Stimulated activated naive B cell treated with anti-CD40 and anti-IgM and Interleukin-4, amounts not matched to agents 10 μg/mL and 1 μg/mL and 100 μg/mL, for 72 hours (primary cell): Measurements from ENCODE around the gene USP36.
A peak's percentile ranks its signal among the peaks of the same experiment; 100 is the strongest.

ENCODE experiments used
- ATAC-seq, 2 donors: fragments of 150-1000 bp; cut with Tn5 transposase; replicated peaks; 2 replicates each; pipeline ENCODE4 v1.10.0; 2021; ENCODE audit warnings: moderate library complexity in 1 of 2
- DNase-seq: peaks from one replicate; pipeline ENCODE4 v3.0.0; 2021
- H3K27ac Mint-ChIP-seq: one replicate; pipeline ENCODE4 v1.8.0; 2022; ENCODE audit warnings: mild to moderate bottlenecking, mixed read lengths
- H3K27me3 Mint-ChIP-seq, 2 donors: one replicate each; pipeline ENCODE4 v1.8.0; 2022; ENCODE audit warnings: mixed read lengths in 2 of 2
- H3K36me3 Mint-ChIP-seq, 2 donors: one replicate each; pipeline ENCODE4 v1.8.0; 2022; ENCODE audit warnings: mixed read lengths in 2 of 2, mild to moderate bottlenecking in 1 of 2
- H3K4me1 Mint-ChIP-seq, 2 donors: one replicate each; pipeline ENCODE4 v1.8.0; 2022; ENCODE audit warnings: mixed read lengths in 2 of 2, mild to moderate bottlenecking in 1 of 2
- H3K4me3 Mint-ChIP-seq, 2 donors: one replicate each; pipeline ENCODE4 v1.8.0; 2022; ENCODE audit warnings: mild to moderate bottlenecking in 2 of 2, mixed read lengths in 2 of 2, moderate library complexity in 1 of 2
- H3K9me3 Mint-ChIP-seq, 2 donors: one replicate each; pipeline ENCODE4 v1.8.0; 2022; ENCODE audit warnings: mixed read lengths in 2 of 2, mild to moderate bottlenecking in 1 of 2

Gene USP36

DNA sequence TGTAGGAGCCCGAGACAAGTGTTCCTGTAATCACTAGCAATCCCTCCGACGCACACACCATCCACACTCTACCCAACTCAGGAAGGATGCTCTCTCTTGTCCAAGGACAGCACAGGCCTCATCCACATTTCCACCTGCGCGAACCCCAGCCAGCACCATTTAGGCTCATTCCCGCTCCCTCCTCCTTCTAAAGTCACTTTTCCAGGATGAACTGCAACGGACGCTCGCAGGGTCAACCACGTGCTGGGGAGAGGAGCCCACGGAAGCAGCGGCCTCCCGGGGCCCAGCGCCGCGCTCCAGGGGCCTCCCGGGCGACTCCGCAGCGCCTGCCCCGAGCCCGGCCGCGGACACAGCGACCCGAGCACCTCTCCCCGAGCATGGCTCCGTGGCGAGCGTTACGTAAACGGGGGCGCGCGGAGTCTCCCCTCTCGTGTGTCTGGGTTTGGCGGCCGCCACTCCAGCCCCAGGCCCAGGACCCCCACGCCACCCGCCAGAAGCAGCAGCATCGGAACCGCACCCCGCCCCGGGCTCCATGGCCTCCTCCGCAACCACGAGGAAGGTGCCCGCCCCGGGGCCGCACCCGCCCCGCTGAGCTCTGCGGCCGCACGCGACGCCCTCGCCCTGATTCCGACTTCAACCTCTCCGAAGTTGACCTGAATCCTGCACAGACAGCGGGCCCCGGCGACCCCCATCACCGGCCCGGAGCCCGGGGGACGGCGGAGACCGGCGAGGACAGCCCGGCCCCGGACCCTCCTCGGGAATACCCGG is 668 bp downstream of the USP36 start:
- Mint-ChIP-seq H3K27ac (peak overlapping the region; percentile 98), H3K4me3 (peak overlapping the region; percentile 90), H3K9me3 (no peaks in the 10 kb centered on the region), H3K36me3 (peaks cover 19 to 28% of the 10 kb centered on the region in 2 donors), H3K27me3 (no peaks in the 10 kb centered on the region), H3K4me1 (peaks cover 32 to 54% of the 10 kb centered on the region in 2 donors)
- ATAC-seq (peak; percentile 35 to 39), DNase-seq (peak; percentile 55)

DNA sequence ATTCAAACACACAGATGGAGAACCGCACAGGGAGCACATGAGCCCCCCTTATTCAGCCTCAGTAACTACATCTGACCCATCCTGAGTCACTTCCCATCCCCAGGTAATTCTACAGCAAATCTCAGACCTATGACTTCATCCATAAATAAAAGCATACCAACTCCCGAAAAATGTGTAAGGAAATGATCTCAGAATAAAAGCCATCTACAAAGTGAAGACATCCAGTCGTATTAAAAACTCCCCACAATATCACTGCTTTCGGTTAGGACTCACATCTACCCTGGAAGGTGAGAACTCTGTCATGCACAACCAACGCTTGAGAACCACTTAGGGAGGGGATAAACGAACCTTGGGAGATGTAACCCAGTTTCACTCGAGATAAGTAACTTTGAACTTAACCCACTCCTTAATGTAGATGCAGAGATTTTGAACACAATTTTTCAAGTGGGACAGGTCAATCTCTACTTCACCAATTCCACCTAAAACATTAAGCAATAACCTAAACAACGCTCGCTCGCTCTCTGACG is 1.3 kb downstream of the USP36 start:
- DNase-seq: no peak
- Mint-ChIP-seq H3K9me3 (no peaks in the 10 kb centered on the region), H3K4me1 (peaks cover 31 to 49% of the 10 kb centered on the region in 2 donors), H3K36me3 (peaks cover 19 to 28% of the 10 kb centered on the region in 2 donors), H3K27ac (peak overlapping the region; percentile 98), H3K27me3 (no peaks in the 10 kb centered on the region), H3K4me3 (peak overlapping the region; percentile 90)
- no peak for ATAC-seq

DNA sequence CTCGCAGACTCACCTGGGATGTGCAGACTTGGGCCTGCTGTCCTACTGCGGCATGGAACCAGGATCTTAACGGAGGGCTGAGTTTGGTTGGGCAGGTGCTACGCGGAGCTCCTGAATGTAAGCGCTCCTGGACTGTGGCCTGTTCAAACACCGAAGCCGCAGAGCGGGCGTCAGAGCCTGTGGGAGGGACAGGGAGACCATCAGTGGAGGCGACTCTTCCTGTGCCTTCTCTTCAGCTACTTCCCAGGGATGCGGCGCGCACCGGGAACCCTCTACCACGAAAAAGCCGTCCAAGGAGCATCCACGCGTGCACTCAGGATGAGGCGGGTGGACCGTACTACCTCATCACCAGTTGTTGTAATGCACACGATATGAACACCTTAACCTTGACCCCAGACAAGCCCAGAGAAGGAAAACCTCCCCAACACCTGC is 2.0 kb downstream of the USP36 start:
- H3K27ac Mint-ChIP-seq: peak overlapping the region; percentile 59

DNA sequence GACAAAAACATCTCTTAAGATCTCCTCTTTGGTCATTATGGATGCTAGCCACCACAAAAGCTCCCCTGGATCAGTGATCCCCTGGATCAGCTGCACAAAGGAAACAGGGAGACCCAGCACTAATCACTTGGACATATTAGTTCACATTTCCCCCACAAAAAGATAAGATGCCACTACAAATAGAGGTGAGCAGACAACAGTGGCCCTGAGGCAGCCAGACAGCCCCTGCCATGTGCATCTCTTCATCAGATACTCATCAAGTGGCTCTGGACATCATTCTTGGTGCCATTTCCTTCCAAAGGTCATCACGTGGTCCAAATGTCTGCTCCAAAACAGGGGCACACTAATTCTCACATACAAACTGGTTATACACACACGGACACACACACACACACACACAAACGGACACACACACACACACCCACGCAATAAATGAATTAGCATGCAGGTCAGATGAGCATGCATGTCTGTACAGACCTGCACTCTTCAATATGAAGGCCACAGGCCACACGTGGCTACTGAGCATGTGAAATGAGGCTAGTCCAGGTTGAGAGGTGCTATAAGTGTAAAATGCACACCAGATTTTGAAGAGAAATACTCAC is 4.1 kb downstream of the USP36 start:
- Mint-ChIP-seq H3K27ac (no peak overlapping the region), H3K4me1 (peaks cover 26 to 30% of the 10 kb centered on the region in 2 donors), H3K4me3 (no peak overlapping the region), H3K36me3 (peaks cover 37 to 45% of the 10 kb centered on the region in 2 donors), H3K27me3 (no peaks in the 10 kb centered on the region), H3K9me3 (no peaks in the 10 kb centered on the region)
- ATAC-seq (no peak), DNase-seq (no peak)

More for the DNA sequence above, 2.0 kb downstream of the USP36 start:
- H3K9me3 Mint-ChIP-seq: no peaks in the 10 kb centered on the region
- H3K4me3 Mint-ChIP-seq: peak overlapping the region; percentile 90
- peaks cover 28 to 42% of the 10 kb centered on the region in 2 donors for H3K4me1 Mint-ChIP-seq
- no peaks in the 10 kb centered on the region for H3K27me3 Mint-ChIP-seq
- ATAC-seq (no peak), DNase-seq (no peak)
- peaks cover 20 to 28% of the 10 kb centered on the region in 2 donors for H3K36me3 Mint-ChIP-seq

GRCh38 chr17:78834571-78834970 is 6.0 kb downstream of the USP36 start:
- no peak overlapping the region for H3K4me3 Mint-ChIP-seq
- ATAC-seq: no peak
- peaks cover 21% of the 10 kb centered on the region in 2 donors for H3K4me1 Mint-ChIP-seq
- DNase-seq: no peak
- H3K27me3 Mint-ChIP-seq: no peaks in the 10 kb centered on the region
- H3K36me3 Mint-ChIP-seq: peaks cover 48 to 53% of the 10 kb centered on the region in 2 donors
- H3K9me3 Mint-ChIP-seq: no peaks in the 10 kb centered on the region
- no peak overlapping the region for H3K27ac Mint-ChIP-seq

GRCh38 chr17:78832541-78832810 is 8.1 kb downstream of the USP36 start:
- H3K4me3 Mint-ChIP-seq: no peak overlapping the region
- H3K27me3 Mint-ChIP-seq: no peaks in the 10 kb centered on the region
- H3K9me3 Mint-ChIP-seq: no peaks in the 10 kb centered on the region
- H3K36me3 Mint-ChIP-seq: peaks cover 52 to 60% of the 10 kb centered on the region in 2 donors
- peaks cover 10 to 11% of the 10 kb centered on the region in 2 donors for H3K4me1 Mint-ChIP-seq
- no peak overlapping the region for H3K27ac Mint-ChIP-seq
- no peak for ATAC-seq
- no peak for DNase-seq

GRCh38 chr17:78831688-78832540 is 8.7 kb downstream of the USP36 start:
- Mint-ChIP-seq H3K4me3 (no peak overlapping the region), H3K36me3 (peaks cover 51 to 63% of the 10 kb centered on the region in 2 donors), H3K27ac (no peak overlapping the region), H3K4me1 (peaks cover 10 to 14% of the 10 kb centered on the region in 2 donors), H3K9me3 (no peaks in the 10 kb centered on the region), H3K27me3 (no peaks in the 10 kb centered on the region)
- no peak for DNase-seq
- ATAC-seq: no peak

- no peak for ATAC-seq
- H3K4me1 Mint-ChIP-seq: peaks cover 5 to 15% of the 10 kb centered on the region in 2 donors
- peaks cover 59 to 65% of the 10 kb centered on the region in 2 donors for H3K36me3 Mint-ChIP-seq
- no peak for DNase-seq
- H3K27me3 Mint-ChIP-seq: no peaks in the 10 kb centered on the region
- H3K4me3 Mint-ChIP-seq: no peak overlapping the region
- H3K9me3 Mint-ChIP-seq: no peaks in the 10 kb centered on the region
- H3K27ac Mint-ChIP-seq: no peak overlapping the region
These were observed 11.1 kb downstream of the USP36 start for GRCh38 chr17:78829477-78829876.

- Mint-ChIP-seq H3K27ac (peak overlapping the region; percentile 43), H3K9me3 (no peaks in the 10 kb centered on the region), H3K27me3 (no peaks in the 10 kb centered on the region), H3K4me3 (no peak overlapping the region), H3K4me1 (peaks cover 7 to 15% of the 10 kb centered on the region in 2 donors), H3K36me3 (peaks cover 63 to 71% of the 10 kb centered on the region in 2 donors)
- DNase-seq: no peak
- no peak for ATAC-seq
These were observed 12.0 kb downstream of the USP36 start for GRCh38 chr17:78828470-78829185.

GRCh38 chr17:78826836-78827509 is 13.6 kb downstream of the USP36 start:
- peak in 1 of 2 donors; percentile 47 for ATAC-seq
- Mint-ChIP-seq H3K4me1 (peaks cover 5 to 15% of the 10 kb centered on the region in 2 donors), H3K4me3 (no peak overlapping the region), H3K9me3 (no peaks in the 10 kb centered on the region), H3K27me3 (no peaks in the 10 kb centered on the region), H3K36me3 (peaks cover 64 to 72% of the 10 kb centered on the region in 2 donors), H3K27ac (peak overlapping the region; percentile 7)
- no peak for DNase-seq

- Mint-ChIP-seq H3K9me3 (no peaks in the 10 kb centered on the region), H3K27me3 (no peaks in the 10 kb centered on the region), H3K27ac (no peak overlapping the region), H3K4me1 (peaks cover 5 to 15% of the 10 kb centered on the region in 2 donors), H3K4me3 (no peak overlapping the region), H3K36me3 (peaks cover 63 to 76% of the 10 kb centered on the region in 2 donors)
- no peak for DNase-seq
- ATAC-seq: no peak
These were observed 14.2 kb downstream of the USP36 start for GRCh38 chr17:78826421-78826820.

DNA sequence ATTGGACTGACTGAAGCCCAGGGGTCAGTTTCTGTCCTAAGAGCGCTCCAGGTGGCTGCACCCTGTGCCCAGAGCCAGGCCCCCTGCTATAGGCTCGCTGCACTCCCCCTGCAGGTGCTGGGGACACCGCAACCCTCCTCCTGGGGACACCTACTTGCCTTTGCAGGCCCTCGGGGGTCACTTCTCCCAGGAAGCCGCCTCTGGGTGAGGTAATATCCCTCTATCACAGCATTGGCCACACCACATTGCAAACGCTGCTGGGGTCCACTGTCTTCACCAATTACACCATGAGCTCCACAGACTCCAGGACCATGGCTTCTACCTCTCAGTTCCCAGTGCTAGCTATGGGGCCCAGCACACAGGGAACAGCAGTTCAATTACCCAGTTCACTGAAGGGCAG is 14.9 kb downstream of the USP36 start:
- no peak for DNase-seq
- Mint-ChIP-seq H3K27ac (no peak overlapping the region), H3K9me3 (no peaks in the 10 kb centered on the region), H3K4me1 (peaks cover 6 to 15% of the 10 kb centered on the region in 2 donors), H3K4me3 (no peak overlapping the region), H3K36me3 (peaks cover 65 to 81% of the 10 kb centered on the region in 2 donors), H3K27me3 (no peaks in the 10 kb centered on the region)
- no peak for ATAC-seq

DNA sequence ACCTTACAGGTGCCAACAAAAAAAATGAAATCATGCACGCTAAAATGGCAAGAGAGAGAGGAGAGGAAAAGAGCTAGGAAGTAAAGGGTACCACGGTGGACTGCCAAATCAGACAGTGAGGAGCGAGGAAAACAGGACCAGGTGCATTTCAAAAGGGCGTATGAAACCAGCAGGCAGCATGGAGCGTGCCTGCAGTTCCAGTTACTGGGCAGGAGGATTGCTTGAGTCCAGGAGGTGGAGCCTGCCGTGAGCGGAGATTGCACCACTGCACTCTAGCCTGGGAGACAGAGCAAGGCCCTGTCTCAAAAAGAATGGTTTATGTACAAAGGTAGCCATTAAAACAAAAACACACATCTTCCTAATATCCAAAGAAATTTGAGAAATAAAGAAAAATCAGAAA is 16.4 kb downstream of the USP36 start:
- Mint-ChIP-seq H3K4me1 (peaks cover 8 to 24% of the 10 kb centered on the region in 2 donors), H3K4me3 (no peak overlapping the region), H3K36me3 (peaks cover 64 to 86% of the 10 kb centered on the region in 2 donors), H3K27ac (no peak overlapping the region), H3K27me3 (no peaks in the 10 kb centered on the region), H3K9me3 (no peaks in the 10 kb centered on the region)
- DNase-seq (no peak), ATAC-seq (no peak)
